ENCODE results near the gene PTPRM.

DNA sequence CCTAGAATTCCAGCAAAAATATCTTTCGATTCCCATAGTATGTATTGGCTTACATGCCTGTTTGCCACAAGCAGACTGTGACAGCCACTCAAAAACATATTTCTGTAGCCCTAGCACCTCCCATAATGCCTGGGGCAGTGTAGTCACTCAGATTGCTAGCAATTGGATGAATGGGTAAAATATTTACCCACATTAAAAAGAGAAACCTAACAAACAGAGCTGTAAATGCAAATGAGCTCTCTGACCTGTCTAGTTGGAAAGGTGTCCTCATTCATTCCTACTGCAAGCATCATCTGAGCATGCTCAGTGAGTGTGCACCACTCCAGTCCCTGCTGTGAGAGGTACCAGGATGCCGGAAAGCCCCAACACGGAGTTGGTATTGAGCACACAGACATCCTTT is 808.1 kb downstream of the PTPRM start:
- TF ChIP-seq EZH2 (IDR thresholded peaks at IDR 0.05; ENCODE audit: low read length, unreplicated experiment) (no peak), EZH2phosphoT487 (IDR thresholded peaks at IDR 0.05; ENCODE audit: borderline replicate concordance, low read length) (no peak)
- TF ChIP-seq, protein P1, sequence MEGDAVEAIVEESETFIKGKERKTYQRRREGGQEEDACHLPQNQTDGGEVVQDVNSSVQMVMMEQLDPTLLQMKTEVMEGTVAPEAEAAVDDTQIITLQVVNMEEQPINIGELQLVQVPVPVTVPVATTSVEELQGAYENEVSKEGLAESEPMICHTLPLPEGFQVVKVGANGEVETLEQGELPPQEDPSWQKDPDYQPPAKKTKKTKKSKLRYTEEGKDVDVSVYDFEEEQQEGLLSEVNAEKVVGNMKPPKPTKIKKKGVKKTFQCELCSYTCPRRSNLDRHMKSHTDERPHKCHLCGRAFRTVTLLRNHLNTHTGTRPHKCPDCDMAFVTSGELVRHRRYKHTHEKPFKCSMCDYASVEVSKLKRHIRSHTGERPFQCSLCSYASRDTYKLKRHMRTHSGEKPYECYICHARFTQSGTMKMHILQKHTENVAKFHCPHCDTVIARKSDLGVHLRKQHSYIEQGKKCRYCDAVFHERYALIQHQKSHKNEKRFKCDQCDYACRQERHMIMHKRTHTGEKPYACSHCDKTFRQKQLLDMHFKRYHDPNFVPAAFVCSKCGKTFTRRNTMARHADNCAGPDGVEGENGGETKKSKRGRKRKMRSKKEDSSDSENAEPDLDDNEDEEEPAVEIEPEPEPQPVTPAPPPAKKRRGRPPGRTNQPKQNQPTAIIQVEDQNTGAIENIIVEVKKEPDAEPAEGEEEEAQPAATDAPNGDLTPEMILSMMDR (conservative IDR thresholded peaks at IDR 0.05; ENCODE audit: low read depth, low read length): no peak
